Transverse colon (tissue), 4 donors: ENCODE measurements around the gene METTL24. TPM values are rescaled to one million over a fixed set of nuclear protein-coding genes. Genes with fewer than 3 reads are reported as not detected.

Source experiments
- DNase-seq: peaks from one replicate; pipeline ENCODE4 v3.0.0-alpha.2; 2019
- H3K27ac ChIP-seq, 4 donors: fragments of 200-600 bp; sonication (generic); 2 replicates each; pipeline ENCODE4 v1.5.1; 2016 to 2018; ENCODE audit warnings: inconsistent platforms in 4 of 4
- H3K27me3 ChIP-seq: fragments of 200-600 bp; sonication (generic); 2 replicates; pipeline ENCODE4 v1.5.1; 2017; ENCODE audit warnings: inconsistent platforms
- H3K36me3 ChIP-seq, 4 donors: fragments of 200-600 bp; sonication (generic); 2 replicates each; pipeline ENCODE4 v1.5.1; 2017 to 2019; ENCODE audit warnings: inconsistent platforms in 4 of 4
- H3K4me1 ChIP-seq, 4 donors: fragments of 200-600 bp; sonication (generic); 2 replicates each; pipeline ENCODE4 v1.5.1; 2017 to 2020; ENCODE audit warnings: inconsistent platforms in 4 of 4
- H3K4me3 ChIP-seq, 4 donors: fragments of 200-600 bp; sonication (generic); 1 replicate in 1 of 4; 2 replicates in 3 of 4; pipeline versions ENCODE4 v1.5.1 to v1.6.1; 2017 to 2019; ENCODE audit warnings: inconsistent platforms in 4 of 4
- H3K9me3 ChIP-seq, 2 donors: fragments of 200-600 bp; sonication (generic); 2 replicates each; pipeline ENCODE4 v1.5.1; 2017 to 2019; ENCODE audit warnings: inconsistent platforms in 2 of 2
- EP300 ChIP-seq: sonication (generic); formaldehyde crosslinking; IDR thresholded peaks from one replicate; pipeline ENCODE4 v1.6.1; 2017; ENCODE audit warnings: antibody characterized with exemption, low read depth
- POLR2A ChIP-seq: fragments of 450-650 bp; IDR thresholded peaks from one replicate; pipeline ENCODE4 v1.6.1; 2016; ENCODE audit warnings: antibody characterized with exemption, mild to moderate bottlenecking, moderate library complexity
- POLR2AphosphoS5 ChIP-seq, 3 donors: sonication (generic); formaldehyde crosslinking; IDR thresholded peaks; one replicate each; pipeline ENCODE4 v1.6.1; 2016; ENCODE audit warnings: antibody characterized with exemption in 3 of 3
- WGBS, 2 donors: methylation state at CpG; one replicate each; pipeline ENCODE4 v1.1.5; 2018; ENCODE audit warnings: low coverage in 1 of 2; 5-methylcytosine and 5-hydroxymethylcytosine counted together
- in situ Hi-C, 4 donors: fragments of 200-750 bp; cut with MboI; loops; one replicate each; pipeline versions ENCODE4 v1.15.0 to v1.15.1; 2017; ENCODE audit warnings: low sequenced_read_pairs in 3 of 4, low pct_ligation_motif_present in 1 of 4, low pct_unique_long_range_greater_than_20kb in 1 of 4
- intact Hi-C: fragments of 100-400 bp; cut with DNase I; formaldehyde crosslinking; loops from one replicate; pipeline ENCODE4 v1.15.1; 2023; ENCODE audit warnings: low total_unique reads
- total RNA-seq, 4 donors: library from RNA; depleted of rRNA; stranded (reverse); fragments of >200 nt; gene quantifications; one replicate each; pipeline ENCODE4 v1.1.0, GENCODE V29; 2016
- TF ChIP-seq, protein P1 (sequence below), 5 experiments: fragments of 200-600 bp in 3 of 5; fragments of 450-650 bp in 2 of 5; sonication (generic) in 3 of 5; IDR thresholded peaks; 1 replicate in 2 of 5; 2 replicates in 3 of 5; pipeline ENCODE4 v1.5.1; 2016 to 2017; ENCODE audit warnings: antibody characterized with exemption in 5 of 5, inconsistent platforms in 3 of 5, mild to moderate bottlenecking in 2 of 5, moderate library complexity in 1 of 5

The METTL24 gene
- total RNA-seq, 4 donors from 2014 or later, result 1.4 to 59.9 (median 14.7) TPM

- peaks cover 0 to 67% (median 13%) of the 10 kb centered on the region in 4 donors for H3K36me3 ChIP-seq
Measured at GRCh38 chr6:110211753-110212152, 146.4 kb downstream of the METTL24 start.

DNA sequence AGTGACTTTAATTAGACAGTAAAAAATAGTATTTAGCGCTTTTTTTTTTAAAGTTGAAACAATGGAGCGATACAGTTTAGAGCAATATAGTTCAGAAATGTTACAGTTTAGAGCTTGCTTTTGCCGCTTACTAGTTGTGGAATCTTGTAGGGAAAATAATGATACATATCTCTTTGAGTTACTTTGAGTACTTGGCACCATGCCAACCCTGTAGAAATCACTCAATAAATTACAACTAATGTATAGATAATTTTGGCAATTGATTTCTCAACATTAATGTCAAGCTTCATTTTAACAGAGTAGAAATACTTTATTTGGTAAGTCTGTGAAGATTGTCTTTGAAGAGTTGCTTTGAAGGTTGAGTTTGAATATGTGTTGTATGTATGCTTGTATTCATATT is 150.5 kb downstream of the METTL24 start:
- Histone ChIP-seq H3K4me3 (no peak overlapping the region), H3K27ac (no peak overlapping the region), H3K4me1 (no peaks in the 10 kb centered on the region), H3K9me3 (no peaks in the 10 kb centered on the region), H3K27me3 (no peaks in the 10 kb centered on the region), H3K36me3 (peaks cover 0 to 43% (median 10%) of the 10 kb centered on the region in 4 donors)
- WGBS, 2 donors, result 93 to 97% methylated on average over 3 of the region's 3 CpGs
- DNase-seq, result no peak
- in situ Hi-C loops, result no loop called here
- intact Hi-C loops, result no loop called here
- TF ChIP-seq EP300, result no peak
- TF ChIP-seq POLR2AphosphoS5 (IDR thresholded peaks at IDR 0.05), result no peak
- no peak for TF ChIP-seq POLR2A
- TF ChIP-seq, protein P1, sequence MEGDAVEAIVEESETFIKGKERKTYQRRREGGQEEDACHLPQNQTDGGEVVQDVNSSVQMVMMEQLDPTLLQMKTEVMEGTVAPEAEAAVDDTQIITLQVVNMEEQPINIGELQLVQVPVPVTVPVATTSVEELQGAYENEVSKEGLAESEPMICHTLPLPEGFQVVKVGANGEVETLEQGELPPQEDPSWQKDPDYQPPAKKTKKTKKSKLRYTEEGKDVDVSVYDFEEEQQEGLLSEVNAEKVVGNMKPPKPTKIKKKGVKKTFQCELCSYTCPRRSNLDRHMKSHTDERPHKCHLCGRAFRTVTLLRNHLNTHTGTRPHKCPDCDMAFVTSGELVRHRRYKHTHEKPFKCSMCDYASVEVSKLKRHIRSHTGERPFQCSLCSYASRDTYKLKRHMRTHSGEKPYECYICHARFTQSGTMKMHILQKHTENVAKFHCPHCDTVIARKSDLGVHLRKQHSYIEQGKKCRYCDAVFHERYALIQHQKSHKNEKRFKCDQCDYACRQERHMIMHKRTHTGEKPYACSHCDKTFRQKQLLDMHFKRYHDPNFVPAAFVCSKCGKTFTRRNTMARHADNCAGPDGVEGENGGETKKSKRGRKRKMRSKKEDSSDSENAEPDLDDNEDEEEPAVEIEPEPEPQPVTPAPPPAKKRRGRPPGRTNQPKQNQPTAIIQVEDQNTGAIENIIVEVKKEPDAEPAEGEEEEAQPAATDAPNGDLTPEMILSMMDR (IDR thresholded peaks at IDR 0.05), result no peak

More at GRCh38 chr6:110211753-110212152, 146.4 kb downstream of the METTL24 start:
- H3K4me3 ChIP-seq, result no peak overlapping the region
- H3K27me3 ChIP-seq, result no peaks in the 10 kb centered on the region
- DNase-seq, result no peak
- in situ Hi-C loops (no loop called here), intact Hi-C loops (no loop called here)
- 94 to 96% methylated on average over 1 of the region's 1 CpG for WGBS, 2 donors
- H3K9me3 ChIP-seq, result no peaks in the 10 kb centered on the region
- H3K27ac ChIP-seq, result no peak overlapping the region
- no peaks in the 10 kb centered on the region for H3K4me1 ChIP-seq
- no peak for TF ChIP-seq EP300
- TF ChIP-seq, protein P1 (IDR thresholded peaks at IDR 0.05), result no peak
- TF ChIP-seq POLR2AphosphoS5 (IDR thresholded peaks at IDR 0.05), result no peak
- no peak for TF ChIP-seq POLR2A

DNA sequence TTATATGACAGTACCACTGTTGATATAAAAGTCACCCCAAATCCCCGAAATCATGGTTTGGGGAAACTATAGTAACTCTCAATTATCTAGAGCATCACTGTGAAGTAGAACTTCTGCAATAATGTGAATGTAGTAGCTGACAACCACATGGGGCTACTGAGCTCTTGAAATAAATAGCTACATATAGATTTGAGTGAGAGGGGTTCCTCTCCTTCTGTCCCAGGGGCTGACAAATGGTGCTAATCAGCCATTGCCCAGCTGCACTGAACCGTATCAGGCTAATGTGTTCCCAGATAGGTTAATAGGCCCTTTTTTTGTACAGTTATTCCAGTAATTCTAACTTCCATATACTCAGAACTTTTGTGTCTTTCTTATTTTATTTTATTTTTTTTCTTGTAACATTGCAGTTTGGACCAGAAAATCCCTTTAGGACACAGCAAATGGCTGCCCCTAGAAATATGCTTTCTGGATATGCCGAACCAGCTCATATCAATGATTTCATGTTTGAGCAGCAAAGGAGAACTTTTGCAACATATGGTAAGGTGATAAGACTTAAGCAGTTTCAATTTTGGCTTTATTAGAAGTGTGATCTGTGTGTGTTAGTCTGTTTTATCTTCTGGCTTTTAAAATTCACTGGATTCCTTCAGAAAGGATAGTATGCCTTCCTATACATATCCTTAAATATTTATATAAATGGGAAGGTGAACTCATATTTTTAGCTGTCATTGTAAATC is 156.8 kb downstream of the METTL24 start:
- Histone ChIP-seq H3K36me3 (peaks cover 0 to 3% (median 0%) of the 10 kb centered on the region in 4 donors), H3K27me3 (no peaks in the 10 kb centered on the region), H3K27ac (no peak overlapping the region), H3K4me3 (no peak overlapping the region), H3K4me1 (peaks cover 0 to 5% (median 0%) of the 10 kb centered on the region in 4 donors), H3K9me3 (no peaks in the 10 kb centered on the region)
- no peak for TF ChIP-seq EP300
- TF ChIP-seq POLR2AphosphoS5 (IDR thresholded peaks at IDR 0.05), result no peak
- TF ChIP-seq, protein P1 (IDR thresholded peaks at IDR 0.05), result no peak
- no peak for TF ChIP-seq POLR2A
- intact Hi-C loops, result no loop called here
- in situ Hi-C loops, result no loop called here
- DNase-seq, result no peak
- WGBS, 2 donors, result 96 to 100% methylated on average over 2 to 3 of the region's 3 CpGs

- no peaks in the 10 kb centered on the region for H3K9me3 ChIP-seq
- in situ Hi-C loops (no loop called here), intact Hi-C loops (no loop called here)
- H3K4me1 ChIP-seq, result peaks cover 0 to 5% (median 0%) of the 10 kb centered on the region in 4 donors
- TF ChIP-seq POLR2A, result no peak
- no peak for TF ChIP-seq EP300
- TF ChIP-seq POLR2AphosphoS5 (IDR thresholded peaks at IDR 0.05), result no peak
- TF ChIP-seq, protein P1 (IDR thresholded peaks at IDR 0.05), result no peak
- H3K27me3 ChIP-seq, result no peaks in the 10 kb centered on the region
- no peak overlapping the region for H3K4me3 ChIP-seq
- no peak overlapping the region for H3K27ac ChIP-seq
- WGBS, 2 donors, result 98 to 100% methylated on average over 3 of the region's 3 CpGs
- H3K36me3 ChIP-seq, result peaks cover 0 to 13% (median 4%) of the 10 kb centered on the region in 4 donors
- no peak for DNase-seq
Measured at GRCh38 chr6:110198561-110198960, 159.6 kb downstream of the METTL24 start.
